HepG2 (cell line): ENCODE measurements around the gene NEMP2. TPM values are rescaled to one million over a fixed set of nuclear protein-coding genes. Genes with fewer than 3 reads are reported as not detected.

ENCODE experiments used
- ATAC-seq: fragments of 200-7000 bp; cut with Tn5 transposase; 3 replicates; pipeline ENCODE4 v1.9.1; 2020; ENCODE audit warnings: mild to moderate bottlenecking, moderate library complexity
- BruUV-seq: library from RNA; stranded (reverse); fragments of 400-500 nt; replicated peaks from 2 replicates; lab custom pipeline; 2021; lab: Mats Ljungman, UMichigan
- CTCF ChIA-PET: fragments of 300-600 bp; formaldehyde crosslinking; extraction: SDS; loops from one replicate; lab custom pipeline; 2021; ENCODE audit warnings: low total read pairs, inconsistent platforms, low intra/inter-chr PET ratio; lab: Yijun Ruan, JAX
- POLR2A ChIA-PET: fragments of 350-600 bp; sonication (Branson Sonifier 250); formaldehyde crosslinking; loops from one replicate; lab custom pipeline; 2020; ENCODE audit warnings: antibody characterized with exemption, inconsistent platforms; lab: Yijun Ruan, JAX
- DNase-seq: peaks from one replicate; pipeline ENCODE4 v3.0.0-alpha.2; 2015; ENCODE audit warnings: low spot score
- FAIRE-seq: peaks from 3 replicates; lab custom pipeline; 2011; peaks lifted over from hg19 to GRCh38; lab: Jason Lieb, UNC
- H2AFZ ChIP-seq: one replicate; pipeline ENCODE4 v1.6.1; 2011; ENCODE audit warnings: low read length, inconsistent platforms
- H3K27ac ChIP-seq: fragments of 300-600 bp; 3 replicates; pipeline ENCODE4 v1.8.0; 2011; ENCODE audit warnings: mixed run types, mild to moderate bottlenecking, mixed read lengths, low read length, inconsistent platforms; ENCODE audit not compliant: insufficient read depth; ENCODE audit errors: extremely low read length
- H3K27me3 ChIP-seq, 2 experiments: fragments of 200-600 bp in 1 of 2; 2 replicates in 1 of 2; 3 replicates in 1 of 2; pipeline versions ENCODE4 v1.6.0 to v1.8.0; 2011; ENCODE audit warnings: low read length in 2 of 2, mild to moderate bottlenecking in 2 of 2, moderate library complexity in 2 of 2, inconsistent platforms in 1 of 2; ENCODE audit not compliant: insufficient read depth in 2 of 2, control insufficient read depth in 1 of 2
- H3K36me3 ChIP-seq, 2 experiments: fragments of 200-600 bp in 1 of 2; replicated peaks in 1 of 2; 2 replicates in 1 of 2; 3 replicates in 1 of 2; pipeline versions ENCODE4 v1.5.1 to v1.8.0; 2011; ENCODE audit warnings: low read length in 2 of 2, inconsistent platforms in 1 of 2; ENCODE audit not compliant: insufficient read depth in 2 of 2, control insufficient read depth in 1 of 2
- H3K4me1 ChIP-seq: 2 replicates; pipeline ENCODE4 v1.5.1; 2012; ENCODE audit warnings: low read length, inconsistent platforms; ENCODE audit not compliant: insufficient read depth
- H3K4me2 ChIP-seq: 2 replicates; pipeline ENCODE4 v1.6.0; 2011; ENCODE audit warnings: low read depth, low read length, inconsistent platforms
- H3K4me3 ChIP-seq, 3 experiments: fragments of 200-600 bp in 1 of 3; sonication (generic), shearing (Covaris generic) in 1 of 3; replicated peaks in 1 of 3; 2 replicates each; pipeline ENCODE4 v1.5.1; 2011 to 2016; ENCODE audit warnings: low read length in 3 of 3, inconsistent platforms in 2 of 3, low read depth in 2 of 3, mild to moderate bottlenecking in 2 of 3, control low read depth in 1 of 3, mixed read lengths in 1 of 3; ENCODE audit not compliant: insufficient read depth in 1 of 3
- H3K79me2 ChIP-seq: one replicate; pipeline ENCODE4 v1.6.1; 2011; ENCODE audit warnings: low read length, inconsistent platforms; ENCODE audit not compliant: insufficient read depth
- H3K9ac ChIP-seq: 2 replicates; pipeline ENCODE4 v1.6.0; 2011; ENCODE audit warnings: mild to moderate bottlenecking, low read depth, low read length, inconsistent platforms; ENCODE audit not compliant: insufficient read depth
- H3K9me3 ChIP-seq: 2 replicates; pipeline ENCODE4 v1.5.1; 2012; ENCODE audit warnings: mild to moderate bottlenecking, low read length
- H4K20me1 ChIP-seq: 2 replicates; pipeline ENCODE4 v1.6.0; 2011; ENCODE audit warnings: inconsistent platforms, mild to moderate bottlenecking, low read length, moderate library complexity; ENCODE audit not compliant: insufficient read depth
- CEBPG ChIP-seq: IDR thresholded peaks from 2 replicates; pipeline ENCODE4 v1.6.1; 2016
- ELF3 ChIP-seq: IDR thresholded peaks from 2 replicates; pipeline ENCODE4 v1.6.1; 2016; ENCODE audit warnings: missing genetic modification reagents, missing compliant biosample characterization
- FOXA3 ChIP-seq: IDR thresholded peaks from 2 replicates; pipeline ENCODE4 v1.6.1; 2016; ENCODE audit warnings: missing genetic modification reagents, missing compliant biosample characterization
- HDAC2 ChIP-seq: sonication (generic); formaldehyde crosslinking; IDR thresholded peaks from 2 replicates; pipeline ENCODE4 v1.4.0; 2020; ENCODE audit warnings: missing genetic modification reagents
- HNRNPK ChIP-seq: fragments of 200-400 bp; formaldehyde crosslinking; IDR thresholded peaks from 2 replicates; pipeline ENCODE4 v1.6.1; 2018; ENCODE audit warnings: low read length, low read depth, moderate library complexity, mild to moderate bottlenecking; ENCODE audit not compliant: poor library complexity, severe bottlenecking
- ZBTB38 ChIP-seq: sonication (generic); formaldehyde crosslinking; IDR thresholded peaks from 2 replicates; pipeline ENCODE4 v1.5.1; 2020; ENCODE audit warnings: mild to moderate bottlenecking, missing genetic modification reagents
- ZIK1 ChIP-seq: sonication (generic); formaldehyde crosslinking; IDR thresholded peaks from 2 replicates; pipeline ENCODE4 v1.5.0; 2020; ENCODE audit warnings: mild to moderate bottlenecking, low read depth, missing genetic modification reagents, borderline replicate concordance
- ZNF333 ChIP-seq: sonication (generic); formaldehyde crosslinking; IDR thresholded peaks from 2 replicates; pipeline ENCODE4 v1.4.0; 2020; ENCODE audit warnings: mild to moderate bottlenecking, missing genetic modification reagents, borderline replicate concordance
- ZNF33B ChIP-seq: sonication (generic); formaldehyde crosslinking; IDR thresholded peaks from 2 replicates; pipeline ENCODE4 v1.5.1; 2020; ENCODE audit warnings: mild to moderate bottlenecking, missing genetic modification reagents
- ZNF7 ChIP-seq: IDR thresholded peaks from 2 replicates; pipeline ENCODE4 v1.6.1; 2016; ENCODE audit warnings: missing biosample characterization, missing genetic modification reagents
- ZNF703 ChIP-seq: sonication (generic); formaldehyde crosslinking; IDR thresholded peaks from 2 replicates; pipeline ENCODE4 v1.5.1; 2020; ENCODE audit warnings: missing genetic modification reagents, mild to moderate bottlenecking, moderate library complexity, borderline replicate concordance
- ZNF761 ChIP-seq: sonication (generic); formaldehyde crosslinking; conservative IDR thresholded peaks from 2 replicates; pipeline ENCODE4 v1.4.0; 2020; ENCODE audit warnings: mild to moderate bottlenecking, missing genetic modification reagents
- WGBS: methylation state at CpG from one replicate; pipeline ENCODE4 v1.1.6; 2017; ENCODE audit warnings: low lambda C conversion rate; 5-methylcytosine and 5-hydroxymethylcytosine counted together
- in situ Hi-C: cut with HindIII; loops from 2 replicates; pipeline ENCODE4 v1.10.0; 2017; ENCODE audit warnings: low pct_unique_long_range_greater_than_20kb; ENCODE audit not compliant: extremely low pct_ligation_motif_present
- intact Hi-C: fragments of 100-400 bp; cut with micrococcal nuclease; formaldehyde crosslinking; loops from one replicate; pipeline ENCODE4 v1.10.0; 2022; ENCODE audit not compliant: unreplicated experiment
- polyA plus RNA-seq, 8 experiments: library from polyadenylated mRNA; depleted of rRNA in 3 of 8; stranded (reverse) in 7 of 8; unstranded in 1 of 8; fragments of >200 nt; fragmentation: Illumina TruSeq in 4 of 8; extraction: Trizol in 4 of 8; gene quantifications; 2 replicates each; pipeline versions ENCODE4 v1.2.1 to v1.2.3, GENCODE V29; 2011 to 2016; ENCODE audit warnings: low read depth in 4 of 8, missing spikeins in 1 of 8, mixed read lengths in 1 of 8; ENCODE audit not compliant: insufficient read depth in 1 of 8
- total RNA-seq, 5 experiments: library from RNA; depleted of rRNA; stranded (reverse); fragments of >200 nt; fragmentation: Illumina TruSeq; extraction: Trizol; gene quantifications; 2 replicates each; pipeline ENCODE4 v1.2.3, GENCODE V29; 2016; ENCODE audit warnings: low read depth in 1 of 5
- TF ChIP-seq, protein P1 (sequence below): IDR thresholded peaks from 2 replicates; pipeline ENCODE4 v1.6.1; 2016; ENCODE audit warnings: low read depth
- TF ChIP-seq, protein P2 (sequence below): sonication (generic); formaldehyde crosslinking; conservative IDR thresholded peaks from 2 replicates; pipeline ENCODE4 v1.4.0; 2020; ENCODE audit warnings: mild to moderate bottlenecking, missing genetic modification reagents, moderate library complexity
- TF ChIP-seq, protein P3 (sequence below): IDR thresholded peaks from 2 replicates; pipeline ENCODE4 v1.6.1; 2012; ENCODE audit warnings: inconsistent platforms
- TF ChIP-seq, protein P4 (sequence below): sonication (generic); formaldehyde crosslinking; IDR thresholded peaks from 2 replicates; pipeline ENCODE4 v1.5.1; 2020; ENCODE audit warnings: mild to moderate bottlenecking, missing genetic modification reagents, moderate library complexity

Gene NEMP2
- total and polyA plus RNA-seq, 2 of the 13 experiments (the other 11 are each of a cell fraction or from before 2014, with no cell fraction given) = 2.4 to 9.8 TPM

DNA sequence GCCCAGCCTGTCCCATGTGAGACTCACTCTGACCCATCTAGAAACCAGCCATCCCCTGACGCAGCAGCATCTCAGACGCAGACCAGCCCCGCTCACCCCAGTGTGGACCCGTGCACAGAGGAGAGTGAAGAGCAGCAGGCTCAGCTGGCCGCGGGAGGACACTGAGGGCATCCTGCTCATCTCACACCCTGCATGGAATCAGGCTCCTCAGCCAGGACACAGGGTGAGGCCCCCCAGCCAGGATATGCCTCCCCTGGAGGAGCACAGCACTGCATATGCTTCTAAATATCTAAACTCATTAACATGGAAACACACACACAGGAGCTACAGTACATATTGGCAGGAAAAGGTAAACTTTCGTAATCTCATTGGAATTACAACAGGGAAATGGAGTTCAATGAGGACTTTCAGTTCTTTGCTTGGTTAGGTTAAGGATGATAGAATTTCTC, 34.4 kb downstream of the NEMP2 start:
- Histone ChIP-seq H3K27ac (no peak overlapping the region), H3K9me3 (no peaks in the 10 kb centered on the region), H3K79me2 (no peaks in the 10 kb centered on the region), H3K4me2 (peak overlapping the region; percentile 41), H3K9ac (no peak overlapping the region), H3K27me3 (no peaks in the 10 kb centered on the region), H2AFZ (no peak overlapping the region), H3K36me3 (no peaks in the 10 kb centered on the region), H4K20me1 (no peaks in the 10 kb centered on the region), H3K4me3 (no peak overlapping the region; a peak in 1 of 6 replicates), H3K4me1 (peaks cover 21% of the 10 kb centered on the region)
- FAIRE-seq (no peak), ATAC-seq (peak; percentile 90), DNase-seq (peak; percentile 67)
- BruUV-seq = no TSS peak
- intact Hi-C loops = no loop called here
- WGBS = 45% methylated on average over 7 of the region's 7 CpGs
- POLR2A ChIA-PET = interaction anchor here (1.0 kb wide), 1 partner anchor 34 kb away, joined by 3 read pairs; the partner anchor contains the start of gene NEMP2
- in situ Hi-C loops = loop anchor here (25.0 kb wide), 1 partner anchor 163 kb away; the partner anchor contains the start of gene INPP1
- CTCF ChIA-PET = no interaction called here
- TF ChIP-seq CEBPG (CRISPR knock-in tag) (peak; percentile 71), HDAC2 (CRISPR knock-in tag) (no peak), FOXA3 (CRISPR knock-in tag) (0 out of 2 replicates have a peak, but pooled peaks have one; percentile 22), HNRNPK (no peak), ZBTB38 (peak; percentile 31; the same call in 1 of the 2 replicates), ZNF33B (CRISPR knock-in tag) (no peak), ELF3 (CRISPR knock-in tag) (0 out of 2 replicates have a peak, but pooled peaks have one; percentile 14), ZIK1 (CRISPR knock-in tag) (no peak), ZNF761 (CRISPR knock-in tag) (no peak), ZNF703 (CRISPR knock-in tag) (no peak), ZNF333 (no peak), ZNF7 (CRISPR knock-in tag) (no peak)
- TF ChIP-seq, protein P1, sequence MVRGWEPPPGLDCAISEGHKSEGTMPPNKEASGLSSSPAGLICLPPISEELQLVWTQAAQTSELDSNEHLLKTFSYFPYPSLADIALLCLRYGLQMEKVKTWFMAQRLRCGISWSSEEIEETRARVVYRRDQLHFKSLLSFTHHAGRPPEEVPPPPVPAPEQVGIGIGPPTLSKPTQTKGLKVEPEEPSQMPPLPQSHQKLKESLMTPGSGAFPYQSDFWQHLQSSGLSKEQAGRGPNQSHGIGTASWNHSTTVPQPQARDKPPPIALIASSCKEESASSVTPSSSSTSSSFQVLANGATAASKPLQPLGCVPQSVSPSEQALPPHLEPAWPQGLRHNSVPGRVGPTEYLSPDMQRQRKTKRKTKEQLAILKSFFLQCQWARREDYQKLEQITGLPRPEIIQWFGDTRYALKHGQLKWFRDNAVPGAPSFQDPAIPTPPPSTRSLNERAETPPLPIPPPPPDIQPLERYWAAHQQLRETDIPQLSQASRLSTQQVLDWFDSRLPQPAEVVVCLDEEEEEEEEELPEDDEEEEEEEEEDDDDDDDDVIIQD (CRISPR knock-in tag) = peak; percentile 32; the same call in 1 of the 2 replicates
- TF ChIP-seq, protein P2, sequence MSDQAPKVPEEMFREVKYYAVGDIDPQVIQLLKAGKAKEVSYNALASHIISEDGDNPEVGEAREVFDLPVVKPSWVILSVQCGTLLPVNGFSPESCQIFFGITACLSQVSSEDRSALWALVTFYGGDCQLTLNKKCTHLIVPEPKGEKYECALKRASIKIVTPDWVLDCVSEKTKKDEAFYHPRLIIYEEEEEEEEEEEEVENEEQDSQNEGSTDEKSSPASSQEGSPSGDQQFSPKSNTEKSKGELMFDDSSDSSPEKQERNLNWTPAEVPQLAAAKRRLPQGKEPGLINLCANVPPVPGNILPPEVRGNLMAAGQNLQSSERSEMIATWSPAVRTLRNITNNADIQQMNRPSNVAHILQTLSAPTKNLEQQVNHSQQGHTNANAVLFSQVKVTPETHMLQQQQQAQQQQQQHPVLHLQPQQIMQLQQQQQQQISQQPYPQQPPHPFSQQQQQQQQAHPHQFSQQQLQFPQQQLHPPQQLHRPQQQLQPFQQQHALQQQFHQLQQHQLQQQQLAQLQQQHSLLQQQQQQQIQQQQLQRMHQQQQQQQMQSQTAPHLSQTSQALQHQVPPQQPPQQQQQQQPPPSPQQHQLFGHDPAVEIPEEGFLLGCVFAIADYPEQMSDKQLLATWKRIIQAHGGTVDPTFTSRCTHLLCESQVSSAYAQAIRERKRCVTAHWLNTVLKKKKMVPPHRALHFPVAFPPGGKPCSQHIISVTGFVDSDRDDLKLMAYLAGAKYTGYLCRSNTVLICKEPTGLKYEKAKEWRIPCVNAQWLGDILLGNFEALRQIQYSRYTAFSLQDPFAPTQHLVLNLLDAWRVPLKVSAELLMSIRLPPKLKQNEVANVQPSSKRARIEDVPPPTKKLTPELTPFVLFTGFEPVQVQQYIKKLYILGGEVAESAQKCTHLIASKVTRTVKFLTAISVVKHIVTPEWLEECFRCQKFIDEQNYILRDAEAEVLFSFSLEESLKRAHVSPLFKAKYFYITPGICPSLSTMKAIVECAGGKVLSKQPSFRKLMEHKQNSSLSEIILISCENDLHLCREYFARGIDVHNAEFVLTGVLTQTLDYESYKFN (CRISPR knock-in tag) = peak; percentile 39; the same call in 1 of the 2 replicates
- TF ChIP-seq, protein P3, sequence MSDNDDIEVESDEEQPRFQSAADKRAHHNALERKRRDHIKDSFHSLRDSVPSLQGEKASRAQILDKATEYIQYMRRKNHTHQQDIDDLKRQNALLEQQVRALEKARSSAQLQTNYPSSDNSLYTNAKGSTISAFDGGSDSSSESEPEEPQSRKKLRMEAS = 0 out of 2 replicates have a peak, but pooled peaks have one; percentile 20
- TF ChIP-seq, protein P4, sequence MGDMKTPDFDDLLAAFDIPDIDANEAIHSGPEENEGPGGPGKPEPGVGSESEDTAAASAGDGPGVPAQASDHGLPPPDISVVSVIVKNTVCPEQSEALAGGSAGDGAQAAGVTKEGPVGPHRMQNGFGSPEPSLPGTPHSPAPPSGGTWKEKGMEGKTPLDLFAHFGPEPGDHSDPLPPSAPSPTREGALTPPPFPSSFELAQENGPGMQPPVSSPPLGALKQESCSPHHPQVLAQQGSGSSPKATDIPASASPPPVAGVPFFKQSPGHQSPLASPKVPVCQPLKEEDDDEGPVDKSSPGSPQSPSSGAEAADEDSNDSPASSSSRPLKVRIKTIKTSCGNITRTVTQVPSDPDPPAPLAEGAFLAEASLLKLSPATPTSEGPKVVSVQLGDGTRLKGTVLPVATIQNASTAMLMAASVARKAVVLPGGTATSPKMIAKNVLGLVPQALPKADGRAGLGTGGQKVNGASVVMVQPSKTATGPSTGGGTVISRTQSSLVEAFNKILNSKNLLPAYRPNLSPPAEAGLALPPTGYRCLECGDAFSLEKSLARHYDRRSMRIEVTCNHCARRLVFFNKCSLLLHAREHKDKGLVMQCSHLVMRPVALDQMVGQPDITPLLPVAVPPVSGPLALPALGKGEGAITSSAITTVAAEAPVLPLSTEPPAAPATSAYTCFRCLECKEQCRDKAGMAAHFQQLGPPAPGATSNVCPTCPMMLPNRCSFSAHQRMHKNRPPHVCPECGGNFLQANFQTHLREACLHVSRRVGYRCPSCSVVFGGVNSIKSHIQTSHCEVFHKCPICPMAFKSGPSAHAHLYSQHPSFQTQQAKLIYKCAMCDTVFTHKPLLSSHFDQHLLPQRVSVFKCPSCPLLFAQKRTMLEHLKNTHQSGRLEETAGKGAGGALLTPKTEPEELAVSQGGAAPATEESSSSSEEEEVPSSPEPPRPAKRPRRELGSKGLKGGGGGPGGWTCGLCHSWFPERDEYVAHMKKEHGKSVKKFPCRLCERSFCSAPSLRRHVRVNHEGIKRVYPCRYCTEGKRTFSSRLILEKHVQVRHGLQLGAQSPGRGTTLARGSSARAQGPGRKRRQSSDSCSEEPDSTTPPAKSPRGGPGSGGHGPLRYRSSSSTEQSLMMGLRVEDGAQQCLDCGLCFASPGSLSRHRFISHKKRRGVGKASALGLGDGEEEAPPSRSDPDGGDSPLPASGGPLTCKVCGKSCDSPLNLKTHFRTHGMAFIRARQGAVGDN (CRISPR knock-in tag) = peak; percentile 41
